ENCODE data around the gene OR8D2.

- TF ChIP-seq, protein P1, sequence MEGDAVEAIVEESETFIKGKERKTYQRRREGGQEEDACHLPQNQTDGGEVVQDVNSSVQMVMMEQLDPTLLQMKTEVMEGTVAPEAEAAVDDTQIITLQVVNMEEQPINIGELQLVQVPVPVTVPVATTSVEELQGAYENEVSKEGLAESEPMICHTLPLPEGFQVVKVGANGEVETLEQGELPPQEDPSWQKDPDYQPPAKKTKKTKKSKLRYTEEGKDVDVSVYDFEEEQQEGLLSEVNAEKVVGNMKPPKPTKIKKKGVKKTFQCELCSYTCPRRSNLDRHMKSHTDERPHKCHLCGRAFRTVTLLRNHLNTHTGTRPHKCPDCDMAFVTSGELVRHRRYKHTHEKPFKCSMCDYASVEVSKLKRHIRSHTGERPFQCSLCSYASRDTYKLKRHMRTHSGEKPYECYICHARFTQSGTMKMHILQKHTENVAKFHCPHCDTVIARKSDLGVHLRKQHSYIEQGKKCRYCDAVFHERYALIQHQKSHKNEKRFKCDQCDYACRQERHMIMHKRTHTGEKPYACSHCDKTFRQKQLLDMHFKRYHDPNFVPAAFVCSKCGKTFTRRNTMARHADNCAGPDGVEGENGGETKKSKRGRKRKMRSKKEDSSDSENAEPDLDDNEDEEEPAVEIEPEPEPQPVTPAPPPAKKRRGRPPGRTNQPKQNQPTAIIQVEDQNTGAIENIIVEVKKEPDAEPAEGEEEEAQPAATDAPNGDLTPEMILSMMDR (conservative IDR thresholded peaks at IDR 0.05; ENCODE audit: low read depth, low read length), result no peak
- TF ChIP-seq EZH2 (IDR thresholded peaks at IDR 0.05; ENCODE audit: borderline replicate concordance, low read depth, low read length, poor library complexity, severe bottlenecking), result no peak
Observed at GRCh38 chr11:124302347-124303125, 17.5 kb downstream of the OR8D2 start.
